ENCODE measurements around the gene MARVELD1.

MARVELD1 gene

DNA sequence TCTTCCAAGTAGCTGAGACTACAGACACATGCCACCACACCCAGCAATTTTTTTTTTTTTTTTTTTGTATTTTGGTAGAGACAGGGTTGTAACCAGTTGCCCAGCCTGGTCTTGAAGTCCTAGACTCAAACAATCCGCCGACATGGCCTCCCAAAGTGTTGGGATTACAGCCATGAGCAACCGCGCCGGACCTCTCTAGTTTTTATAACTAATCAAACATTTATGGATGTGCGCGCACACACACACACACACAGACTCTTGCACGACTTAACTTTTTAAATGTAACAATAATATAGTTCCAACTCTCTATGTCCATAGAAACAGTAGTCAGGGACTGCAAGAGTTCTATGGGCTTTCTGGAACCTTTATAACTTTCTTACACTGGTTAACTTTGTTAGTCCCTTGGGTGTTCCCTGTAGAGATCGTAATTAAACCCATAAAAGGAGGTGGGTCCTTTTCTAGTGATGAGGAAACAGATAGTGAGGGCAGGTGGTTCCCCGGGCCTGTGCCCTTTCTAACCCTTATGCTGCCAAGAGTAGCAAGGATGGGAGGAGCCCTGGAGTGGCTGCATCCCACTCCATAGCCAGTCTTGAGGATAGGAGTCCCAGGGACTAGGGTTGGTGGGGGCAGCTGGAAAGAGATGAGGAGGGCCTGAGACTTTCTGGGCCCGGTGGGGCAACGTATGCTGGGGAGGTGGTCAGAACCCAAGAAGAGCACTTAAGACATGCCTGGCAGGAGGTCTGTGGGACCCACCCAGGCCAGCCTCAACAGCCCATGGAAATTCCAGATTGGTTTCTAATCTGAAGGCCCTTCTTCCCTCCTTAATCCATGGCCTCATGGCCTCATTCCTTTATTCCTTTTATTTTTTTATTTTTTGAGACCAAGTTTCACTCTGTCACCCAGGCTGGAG, 8.6 kb downstream of the MARVELD1 start:
- DNase-seq (ENCODE audit: low spot score), result no peak

GRCh38 chr10:97723001-97723400, 9.5 kb downstream of the MARVELD1 start:
- DNase-seq (ENCODE audit: low spot score), result no peak

- no peak for DNase-seq (ENCODE audit: low spot score)
Measured at GRCh38 chr10:97724341-97724941, 10.9 kb downstream of the MARVELD1 start.

GRCh38 chr10:97726636-97727178, 13.2 kb downstream of the MARVELD1 start:
- no peak for DNase-seq (ENCODE audit: low spot score)

- DNase-seq (ENCODE audit: low spot score), result no peak
Measured at GRCh38 chr10:97729014-97729413, 15.5 kb downstream of the MARVELD1 start.

DNA sequence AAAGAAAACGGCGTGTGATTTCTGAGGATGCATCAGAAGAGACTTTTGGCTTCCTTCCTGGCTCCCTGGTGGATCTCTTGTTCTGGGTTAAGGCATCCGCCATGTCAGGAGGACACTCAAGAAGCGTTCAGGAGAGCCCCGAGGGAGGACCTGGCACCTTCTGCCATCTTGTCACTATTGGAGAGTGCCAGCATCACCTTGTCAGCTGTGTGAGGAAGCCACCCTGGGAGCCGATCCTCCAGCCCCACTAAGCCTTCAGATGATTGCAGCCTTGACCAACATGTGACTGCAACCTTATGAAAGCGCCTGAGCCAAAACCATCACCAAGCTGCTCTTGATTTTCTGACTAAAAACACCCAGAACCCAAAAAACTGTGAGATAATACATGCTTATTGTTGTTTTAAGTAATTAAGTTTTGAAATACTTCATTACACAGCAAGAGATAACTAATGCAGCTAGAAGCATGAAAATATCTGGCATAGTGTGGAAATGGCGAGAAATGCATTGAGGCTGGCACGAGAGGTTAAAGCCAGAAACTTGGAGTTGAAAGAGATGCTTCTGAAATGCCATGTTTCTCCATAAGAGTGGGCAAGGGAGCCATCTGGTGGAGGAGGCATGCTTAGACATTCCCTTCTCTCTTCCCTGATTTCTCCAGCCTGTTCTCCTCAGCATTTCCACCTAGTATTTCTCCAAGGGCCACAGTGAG, 18.0 kb downstream of the MARVELD1 start:
- DNase-seq (ENCODE audit: low spot score), result peak; percentile 56

- DNase-seq (ENCODE audit: low spot score), result no peak
Measured at GRCh38 chr10:97732052-97732359, 18.5 kb downstream of the MARVELD1 start.

GRCh38 chr10:97733256-97733655, 19.7 kb downstream of the MARVELD1 start:
- DNase-seq (ENCODE audit: low spot score), result no peak

DNA sequence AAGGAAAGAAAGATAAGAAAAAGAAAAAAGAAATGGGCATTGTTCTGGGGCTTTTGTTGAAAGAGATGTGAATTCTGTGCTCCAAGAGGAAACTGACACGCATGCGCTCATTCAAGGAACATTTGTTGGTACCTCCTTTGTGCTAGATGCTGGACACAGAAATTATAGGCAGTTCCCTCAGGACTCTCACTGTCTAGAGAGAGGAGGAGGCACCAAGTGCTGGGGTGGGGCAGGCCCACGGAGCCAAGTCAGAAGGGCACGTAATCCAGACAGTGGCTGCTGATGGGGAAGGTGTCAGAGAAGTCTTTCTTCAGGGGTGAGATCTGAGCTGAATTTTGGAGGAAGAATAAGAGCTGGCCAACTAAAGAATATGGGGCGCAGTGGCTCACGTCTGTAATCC, 20.5 kb downstream of the MARVELD1 start:
- DNase-seq (ENCODE audit: low spot score), result no peak

GRCh38 chr10:97736403-97736901, 22.9 kb downstream of the MARVELD1 start:
- DNase-seq (ENCODE audit: low spot score), result no peak

- DNase-seq (ENCODE audit: low spot score), result peak; percentile 99
Measured at GRCh38 chr10:97736902-97737769, 23.6 kb downstream of the MARVELD1 start, which contains the start of gene ZFYVE27. ZFYVE27 (plus strand) TSS chr10:97737128; CDS start chr10:97738478, 1,350 bp downstream.

DNA sequence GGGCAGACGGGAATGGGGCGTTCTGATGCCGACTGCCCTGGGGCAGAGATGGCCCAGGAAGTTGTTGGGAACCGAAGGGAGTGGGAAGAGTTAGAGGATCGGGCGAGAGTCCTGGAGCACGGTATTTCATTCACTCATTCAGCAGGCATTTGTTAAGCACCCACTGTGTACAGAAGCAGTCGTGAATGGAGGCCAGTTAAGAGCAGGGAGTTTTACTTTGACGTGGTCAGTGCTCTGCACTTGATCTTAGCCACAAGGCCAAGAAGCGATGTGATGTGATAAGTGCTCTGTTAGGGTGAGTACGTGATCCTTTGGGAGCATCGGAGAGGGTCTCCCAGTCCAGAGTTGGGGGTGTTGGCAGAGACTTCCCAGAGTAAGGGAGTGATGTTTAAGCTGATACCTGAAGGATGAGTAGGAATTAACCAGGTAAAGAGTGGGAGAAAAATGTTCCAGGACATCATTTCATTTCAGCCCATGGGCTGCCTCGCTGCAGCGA, 24.3 kb downstream of the MARVELD1 start:
- peak; percentile 67 for DNase-seq (ENCODE audit: low spot score)

GRCh38 chr10:97738616-97739015, 25.1 kb downstream of the MARVELD1 start:
- DNase-seq (ENCODE audit: low spot score), result no peak

DNA sequence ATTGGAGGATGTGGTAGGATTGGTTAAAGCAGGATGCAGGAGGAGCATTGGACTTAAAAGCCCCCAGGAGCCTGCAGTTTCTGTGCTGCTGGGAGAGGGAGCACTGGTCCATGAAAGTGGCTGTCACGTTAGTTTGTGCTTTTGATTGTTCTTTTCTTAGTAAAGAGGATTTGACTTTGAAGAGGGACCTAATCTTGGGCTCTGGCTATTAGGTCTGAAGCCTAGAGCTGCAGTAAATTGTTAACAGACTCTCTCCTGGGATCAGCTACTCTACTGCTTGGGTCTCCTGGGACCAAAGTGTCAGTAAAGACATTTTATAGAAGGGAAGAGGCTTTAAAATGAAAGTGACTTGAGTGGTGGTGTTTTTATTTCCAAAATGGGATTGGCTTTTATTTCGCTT, 27.1 kb downstream of the MARVELD1 start:
- no peak for DNase-seq (ENCODE audit: low spot score)

- no peak for DNase-seq (ENCODE audit: low spot score)
Measured at GRCh38 chr10:97743169-97743943, 29.8 kb downstream of the MARVELD1 start.

- DNase-seq (ENCODE audit: low spot score), result no peak
Measured at GRCh38 chr10:97744405-97745035, 31.0 kb downstream of the MARVELD1 start.

GRCh38 chr10:97747573-97747972, 34.0 kb downstream of the MARVELD1 start:
- no peak for DNase-seq (ENCODE audit: low spot score)

DNA sequence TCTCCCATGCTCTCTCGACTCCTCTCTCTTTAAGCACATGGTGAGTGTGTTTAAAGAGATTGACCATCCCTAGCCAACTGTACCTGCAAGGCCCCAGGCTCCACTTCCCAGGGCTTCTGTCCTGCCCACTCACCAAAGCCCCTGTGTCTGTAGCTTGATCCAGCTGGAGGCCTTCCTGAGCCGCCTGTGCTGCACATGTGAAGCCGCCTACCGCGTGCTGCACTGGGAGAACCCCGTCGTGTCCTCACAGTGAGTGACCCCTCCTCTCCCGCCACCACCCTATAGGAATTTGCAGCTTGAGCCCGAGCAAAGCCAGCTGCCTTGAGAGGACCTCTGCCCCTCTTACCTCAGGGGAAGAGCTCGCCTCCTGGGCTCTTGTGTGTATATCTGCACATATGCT, 34.6 kb downstream of the MARVELD1 start:
- no peak for DNase-seq (ENCODE audit: low spot score)

GRCh38 chr10:97752956-97753355, 39.4 kb downstream of the MARVELD1 start:
- no peak for DNase-seq (ENCODE audit: low spot score)

DNA sequence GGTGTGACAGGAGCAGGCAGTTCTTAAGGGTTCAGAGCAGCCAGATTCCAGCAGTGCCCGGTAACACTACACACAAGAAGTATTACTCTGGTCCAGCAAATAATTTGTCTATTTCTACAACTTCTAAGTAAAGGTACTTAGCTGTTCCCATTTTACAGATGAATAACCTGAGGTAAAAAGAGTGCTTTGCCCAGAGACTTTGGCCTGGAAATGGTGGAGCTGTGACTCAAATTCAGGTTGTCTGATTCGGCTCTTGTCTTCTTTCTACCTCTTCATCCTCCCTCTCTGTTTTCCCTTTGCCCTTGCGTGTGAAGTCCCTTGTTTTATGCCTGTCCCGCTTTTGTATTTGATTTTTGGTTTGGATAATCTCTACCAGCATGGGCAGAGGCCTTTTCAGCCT, 41.2 kb downstream of the MARVELD1 start:
- no peak for DNase-seq (ENCODE audit: low spot score)

Data from AG08396 (cell line).